GM19035 (cell line): ENCODE data around the gene KRTAP19-8.

Experiments
- ATAC-seq: cut with Tn5 transposase; IDR thresholded peaks from one replicate; pipeline ENCODE4 v1.9.1; 2021; ENCODE audit not compliant: unreplicated experiment

The KRTAP19-8 gene

DNA sequence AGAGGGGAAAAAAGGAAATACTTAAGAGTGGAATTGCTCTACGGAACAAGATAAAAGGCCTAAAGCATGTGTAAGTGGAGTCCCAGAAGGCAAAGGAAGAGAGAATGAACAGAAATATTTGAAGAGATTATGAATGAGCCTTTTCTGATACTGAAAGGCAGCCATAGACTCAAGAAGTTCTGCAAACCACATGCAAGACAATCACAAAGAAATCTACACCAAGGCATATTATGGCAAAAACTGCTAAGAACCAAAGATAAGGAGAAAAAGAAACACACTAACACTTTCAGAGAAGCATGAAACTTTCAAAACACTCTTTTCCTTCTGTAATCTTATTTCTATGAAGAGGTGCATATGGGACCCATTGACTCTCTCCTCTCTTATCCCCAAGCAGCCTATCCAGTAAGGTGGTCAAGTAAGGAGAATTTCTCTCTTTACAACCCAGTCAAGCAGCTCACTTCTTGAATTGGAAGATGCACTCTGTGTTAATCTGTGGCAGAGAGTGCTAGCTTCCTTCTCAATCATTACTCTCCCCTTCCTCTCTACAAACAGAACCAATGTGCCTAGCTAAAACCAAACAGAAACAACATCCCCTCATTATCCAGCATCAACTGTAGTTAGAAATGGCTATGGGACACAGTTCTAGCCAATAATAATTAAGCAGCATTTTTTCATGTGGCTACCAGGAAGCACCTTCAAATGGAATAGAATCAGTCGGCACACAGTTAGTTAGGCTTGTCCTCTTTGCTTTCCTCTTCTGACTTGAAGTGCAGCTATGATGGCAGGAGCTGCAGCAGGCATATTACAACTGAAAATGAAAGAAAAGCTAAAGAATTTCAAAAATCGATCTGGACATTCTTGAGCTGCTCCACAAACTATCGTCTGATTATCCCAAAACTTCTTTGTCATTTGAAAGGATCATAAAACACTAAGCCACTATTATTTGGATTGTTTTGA, 25.9 kb downstream of the KRTAP19-8 start:
- ATAC-seq, result no peak

DNA sequence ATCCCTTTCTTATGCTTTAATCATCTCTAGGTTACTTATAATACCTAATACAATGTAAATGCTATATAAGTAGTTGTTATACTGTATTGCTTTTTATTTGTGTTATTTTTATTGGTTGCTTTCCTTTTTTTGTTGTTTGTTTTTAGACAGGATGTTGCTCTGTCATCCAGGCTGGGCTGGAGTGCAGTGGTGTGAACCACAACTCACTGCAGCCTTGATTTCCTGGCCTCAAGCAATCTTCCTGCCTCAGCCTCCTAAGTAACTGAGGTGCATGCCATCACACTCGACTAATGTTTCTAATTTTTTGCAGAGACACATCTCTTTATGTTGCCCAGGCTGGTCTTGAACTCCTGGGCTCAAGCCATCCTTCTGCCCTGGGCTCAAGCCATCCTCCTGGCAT, 26.9 kb downstream of the KRTAP19-8 start:
- ATAC-seq, result no peak

DNA sequence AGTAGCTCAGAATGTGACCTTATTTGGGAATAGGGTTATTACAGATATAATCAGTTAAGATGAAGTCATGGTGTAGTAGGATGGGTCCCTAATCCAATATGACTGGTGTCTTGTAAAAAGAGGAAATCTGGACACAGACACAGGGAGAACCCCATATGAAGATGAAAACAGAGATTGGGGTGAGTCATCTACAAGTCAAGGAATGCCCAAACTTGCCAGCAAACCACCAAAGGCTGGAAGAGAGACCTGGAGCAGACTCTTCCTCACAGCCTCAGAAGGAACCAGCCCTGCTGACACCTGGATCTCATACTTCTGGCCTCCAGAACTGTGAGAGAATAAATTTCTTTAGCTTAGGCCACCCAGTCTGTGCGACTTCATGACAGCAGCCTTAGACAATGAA, 29.9 kb downstream of the KRTAP19-8 start:
- ATAC-seq, result no peak

DNA sequence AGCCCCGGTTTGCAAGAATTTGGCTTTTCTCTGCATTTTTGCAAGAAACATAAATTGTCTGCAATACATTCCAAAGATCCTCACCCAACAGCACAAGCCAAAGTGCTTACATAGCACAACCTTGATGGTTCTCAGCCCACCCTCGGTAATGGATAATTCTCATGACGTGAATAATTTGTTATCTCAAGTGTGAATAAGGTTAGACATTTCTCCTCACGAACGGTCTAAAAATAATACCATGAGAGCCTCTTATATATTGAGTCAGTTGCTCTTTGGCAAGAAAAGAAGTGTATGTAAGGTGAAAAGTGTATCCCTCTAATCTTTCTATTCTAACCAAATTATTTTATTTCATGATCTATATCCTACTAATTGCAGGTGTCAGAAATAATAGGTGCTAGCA, 33.3 kb downstream of the KRTAP19-8 start:
- no peak for ATAC-seq

DNA sequence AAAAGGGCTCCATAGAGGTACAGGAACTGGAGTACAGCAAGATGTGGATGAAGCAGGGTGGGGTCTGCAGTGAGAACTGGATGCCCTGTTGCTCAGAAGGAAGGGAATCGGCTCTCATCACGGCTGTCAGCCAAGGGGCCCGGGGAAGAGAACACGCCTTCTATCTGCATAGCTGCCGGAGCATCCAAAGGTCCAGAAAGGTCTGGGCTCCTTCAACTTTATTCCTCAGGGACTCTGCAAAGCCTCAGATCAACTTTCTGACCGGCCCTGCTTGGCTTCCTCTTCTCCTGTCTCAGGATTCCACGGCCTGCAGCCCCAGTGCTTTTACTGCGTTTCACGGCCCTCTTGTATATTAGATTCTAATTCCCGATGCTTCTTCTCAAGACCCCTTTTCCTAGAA, 34.8 kb downstream of the KRTAP19-8 start:
- no peak for ATAC-seq

DNA sequence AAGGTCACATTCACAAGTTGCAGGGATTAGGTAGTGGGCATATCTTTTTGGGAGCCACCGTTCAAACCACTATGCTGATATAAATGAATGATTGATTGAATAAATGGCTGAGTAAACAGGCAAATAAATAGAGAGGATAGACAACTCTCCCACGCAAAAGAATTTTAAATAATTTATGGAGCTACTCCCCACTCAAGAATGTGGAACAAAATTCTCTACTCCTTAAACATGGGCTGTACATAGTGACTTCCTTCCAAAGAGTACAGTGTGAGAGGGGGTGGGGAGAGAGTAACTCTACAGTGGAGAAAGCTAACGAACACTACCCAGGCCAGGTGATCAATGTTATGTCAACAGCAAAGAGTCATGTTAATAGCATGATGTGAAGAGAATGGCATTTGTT, 40.7 kb downstream of the KRTAP19-8 start:
- ATAC-seq, result no peak

DNA sequence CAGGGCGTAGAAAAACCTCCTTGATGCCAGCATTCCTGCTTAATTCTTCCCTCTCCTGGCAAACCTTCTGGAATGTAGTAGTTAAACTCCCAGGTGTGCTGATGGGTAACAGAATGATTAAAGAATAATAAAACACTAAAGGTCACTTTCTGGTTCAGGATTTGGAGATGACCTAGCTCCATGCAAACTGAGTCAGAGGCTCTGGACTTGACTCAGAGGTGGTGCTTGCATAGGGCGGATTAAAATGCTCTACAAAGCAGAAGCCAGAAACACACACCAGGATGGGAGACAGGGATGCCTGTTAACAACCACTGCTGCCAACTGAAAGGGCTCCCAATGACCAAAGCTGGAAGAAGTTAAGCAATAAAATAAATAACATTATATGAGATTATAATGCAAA, 41.5 kb downstream of the KRTAP19-8 start:
- no peak for ATAC-seq

DNA sequence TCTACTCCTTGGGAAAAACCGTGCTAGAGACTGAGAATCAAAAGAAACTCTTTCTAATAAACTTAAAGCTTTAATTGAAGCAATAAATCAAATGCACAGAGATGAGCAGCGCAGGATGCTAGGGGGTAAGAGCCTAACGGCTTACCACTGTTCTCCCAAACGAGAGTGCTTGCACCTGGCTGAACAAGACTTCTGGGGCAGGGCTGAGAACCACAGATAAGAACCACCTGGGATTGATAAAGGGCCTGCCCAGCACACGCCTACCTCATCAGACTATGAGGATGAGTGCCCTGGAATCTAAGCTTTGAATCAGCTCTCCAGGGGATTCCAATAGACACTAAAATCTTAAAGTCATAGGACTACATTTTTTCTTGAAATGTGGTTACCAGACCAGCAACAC, 43.3 kb downstream of the KRTAP19-8 start:
- ATAC-seq, result no peak

DNA sequence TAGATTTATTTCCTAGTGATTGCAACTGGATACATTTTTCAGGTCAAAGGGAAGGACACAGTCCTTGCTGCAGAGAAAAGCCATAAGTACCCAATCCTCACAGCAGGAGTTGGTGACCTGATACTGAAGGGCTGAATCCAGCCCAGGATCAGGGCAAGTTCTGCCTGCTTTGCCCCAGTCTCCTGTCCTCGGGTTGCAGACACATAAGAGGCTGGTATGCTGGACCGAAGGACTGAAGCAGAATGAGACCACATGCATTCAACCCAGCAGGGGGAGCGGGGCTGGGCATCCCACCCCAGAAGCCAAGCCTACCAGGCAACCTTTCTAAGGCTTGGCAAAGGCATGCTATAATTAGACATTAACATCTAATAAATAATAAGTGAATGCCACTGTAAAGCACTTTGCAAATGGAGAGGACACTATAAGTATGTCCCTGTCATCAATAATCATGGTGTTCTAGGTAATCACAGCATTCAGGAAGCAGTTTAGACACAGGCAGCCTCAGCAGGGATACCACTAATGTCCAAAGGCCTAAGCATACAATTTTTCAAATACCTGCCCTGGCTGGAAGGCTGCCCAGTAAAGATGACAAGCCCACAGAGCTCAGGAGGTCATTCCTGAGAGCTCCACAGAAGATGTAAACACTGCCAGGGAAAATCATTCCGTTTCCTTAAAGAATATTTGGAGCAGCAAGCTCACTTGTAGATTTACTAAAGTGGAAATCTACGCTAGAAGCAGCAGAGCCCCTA, 47.6 kb downstream of the KRTAP19-8 start:
- ATAC-seq, result no peak

DNA sequence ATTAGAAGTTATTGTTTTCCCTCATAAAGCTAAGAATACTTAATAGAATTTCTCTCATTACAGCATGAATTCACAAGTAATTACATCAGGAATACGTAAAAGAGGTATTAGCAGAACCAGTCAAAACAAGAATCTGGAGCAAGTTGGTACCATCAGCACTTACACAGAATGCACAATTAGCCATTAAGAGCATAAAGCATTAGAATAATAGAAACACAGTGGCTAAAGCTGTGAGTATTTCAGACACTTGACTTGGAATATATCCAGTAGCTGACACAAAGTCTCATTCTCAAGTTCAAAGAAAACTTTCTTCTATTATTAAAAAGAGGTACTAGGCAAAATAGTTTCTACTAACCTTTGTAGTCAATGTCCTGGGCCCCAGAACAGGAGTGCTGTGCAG, 49.6 kb downstream of the KRTAP19-8 start:
- no peak for ATAC-seq
